Mucosa of descending colon (tissue), 3 donors: ENCODE data around the gene FAM13A. TPM values are rescaled to one million over a fixed set of nuclear protein-coding genes. Genes with fewer than 3 reads are reported as not detected.

Experiments
- ATAC-seq: fragments of 200-7000 bp; cut with Tn5 transposase; one replicate; pipeline ENCODE4 v1.9.1; 2020; ENCODE audit warnings: mild to moderate bottlenecking, moderate library complexity
- DNase-seq, 3 donors: peaks; one replicate each; pipeline ENCODE4 v3.0.0-alpha.2; 2020
- H3K36me3 ChIP-seq: fragments of 200-600 bp; one replicate; pipeline ENCODE4 v1.8.0; 2021; ENCODE audit warnings: low read depth, mild to moderate bottlenecking
- H3K4me1 ChIP-seq: fragments of 200-600 bp; one replicate; pipeline ENCODE4 v1.8.0; 2021; ENCODE audit warnings: low read depth, mild to moderate bottlenecking
- H3K4me3 ChIP-seq: fragments of 200-600 bp; one replicate; pipeline ENCODE4 v1.8.0; 2021; ENCODE audit warnings: mild to moderate bottlenecking
- H3K9me3 ChIP-seq: fragments of 200-600 bp; one replicate; pipeline ENCODE4 v1.8.0; 2021; ENCODE audit warnings: mild to moderate bottlenecking
- CTCF ChIP-seq: fragments of 200-600 bp; IDR thresholded peaks from one replicate; pipeline ENCODE4 v1.8.0; 2022; ENCODE audit warnings: antibody characterized with exemption, mild to moderate bottlenecking
- intact Hi-C, 2 donors: fragments of 100-400 bp; cut with DNase I in 1 of 2; cut with micrococcal nuclease in 1 of 2; formaldehyde crosslinking; loops; one replicate each; pipeline versions ENCODE4 v1.11.0 to v1.11.1; 2022; cut with DNase I, micrococcal nuclease
- long read RNA-seq, 2 donors: library from polyadenylated mRNA; unstranded; transcript quantifications; one replicate each; pipeline ENCODE4 v2.0.0, GENCODE V29; 2019 to 2021
- total RNA-seq, 3 donors: library from RNA; stranded (reverse); fragmentation: NEBNext Ultra II Directional in 2 of 3; extraction: Animal tissue kit (Norgen Biotek cat#: 25700) in 2 of 3; gene quantifications; one replicate each; pipeline versions ENCODE4 v1.2.1 to v1.2.4, GENCODE V29; 2021 to 2023
- donor health status: DM: no; HTN: no; CAD: no; lungs with moderate emphysema.
- donor health status: DM: no; HTN: no; CAD: no.
- donor health status: DM: no; HTN: yes; CAD: no.

FAM13A gene
- total RNA-seq, result 10 to 100 TPM; 41.6 to 60.1 (median 50.2) TPM
- long read RNA-seq, donor 1, full-length matches to known transcripts, result 4 of 17 reads
- long read RNA-seq, donor 1, partial matches to known transcripts, result 6 of 17 reads
- long read RNA-seq, donor 1, other reads (novel, unspliced or antisense), result 7 of 17 reads
- long read RNA-seq, donor 2, partial matches to known transcripts, result 4 of 10 reads
- long read RNA-seq, donor 2, other reads (novel, unspliced or antisense), result 5 of 10 reads

GRCh38 chr4:89056953-89057398 lies at the start of gene FAM13A:
FAM13A (minus strand) TSS chr4:89057185; CDS start chr4:89056964, 221 bp downstream.
- Histone ChIP-seq H3K9me3 (no peaks in the 10 kb centered on the region), H3K36me3 (no peaks in the 10 kb centered on the region), H3K4me3 (no peak within 1 kb of the TSS), H3K4me1 (no peaks in the 10 kb centered on the region)
- TF ChIP-seq CTCF, result no peak
- peak; percentile 90 for ATAC-seq
- intact Hi-C loops, result no loop called here
- peak; percentile 55 to 87 (median 56) for DNase-seq

GRCh38 chr4:89105726-89106125 lies 48.7 kb upstream of the FAM13A start:
- ATAC-seq, result peak; percentile 50
- Histone ChIP-seq H3K4me3 (no peak overlapping the region), H3K36me3 (no peaks in the 10 kb centered on the region), H3K9me3 (no peaks in the 10 kb centered on the region), H3K4me1 (no peaks in the 10 kb centered on the region)
- TF ChIP-seq CTCF, result no peak
- intact Hi-C loops, result no loop called here
- DNase-seq, result no peak

- intact Hi-C loops, result no loop called here
- no peaks in the 10 kb centered on the region for H3K4me1 ChIP-seq
- TF ChIP-seq CTCF, result no peak
- ATAC-seq (no peak), DNase-seq (no peak)
- no peaks in the 10 kb centered on the region for H3K9me3 ChIP-seq
- no peak overlapping the region for H3K4me3 ChIP-seq
- no peaks in the 10 kb centered on the region for H3K36me3 ChIP-seq
Observed at GRCh38 chr4:89101256-89102161, 44.5 kb upstream of the FAM13A start.

GRCh38 chr4:89100853-89101252 lies 43.9 kb upstream of the FAM13A start:
- H3K9me3 ChIP-seq, result no peaks in the 10 kb centered on the region
- H3K4me3 ChIP-seq, result no peak overlapping the region
- H3K36me3 ChIP-seq, result no peaks in the 10 kb centered on the region
- TF ChIP-seq CTCF, result no peak
- ATAC-seq (no peak), DNase-seq (no peak)
- H3K4me1 ChIP-seq, result no peaks in the 10 kb centered on the region
- intact Hi-C loops, result no loop called here

- intact Hi-C loops, result no loop called here
- Histone ChIP-seq H3K9me3 (no peaks in the 10 kb centered on the region), H3K36me3 (no peaks in the 10 kb centered on the region), H3K4me1 (no peaks in the 10 kb centered on the region), H3K4me3 (no peak overlapping the region)
- ATAC-seq (no peak), DNase-seq (no peak)
- no peak for TF ChIP-seq CTCF
Observed at GRCh38 chr4:89099471-89099870, 42.5 kb upstream of the FAM13A start.
